PC-3 (cell line): Measurements from ENCODE around the gene UGGT1. TPM values are rescaled to one million over a fixed set of nuclear protein-coding genes. Genes with fewer than 3 reads are reported as not detected.

Source experiments
- ATAC-seq: fragments of 200-7000 bp; cut with Tn5 transposase; 2 replicates; pipeline ENCODE4 v1.9.1; 2020; ENCODE audit warnings: mild to moderate bottlenecking, moderate library complexity
- BruUV-seq: library from RNA; stranded (reverse); fragments of 400-500 nt; replicated peaks from 2 replicates; lab custom pipeline; 2021; lab: Mats Ljungman, UMichigan
- CTCF ChIA-PET: fragments of 300-600 bp; sonication (Branson Sonifier 250); formaldehyde crosslinking; loops from one replicate; lab custom pipeline; 2022; ENCODE audit warnings: antibody characterized with exemption; lab: Charles Lee
- POLR2A ChIA-PET: fragments of 300-600 bp; sonication (Branson Sonifier 250); formaldehyde crosslinking; loops from one replicate; lab custom pipeline; 2022; ENCODE audit warnings: antibody characterized with exemption; ENCODE audit not compliant: unreplicated experiment; lab: Charles Lee
- DNase-seq: peaks from one replicate; pipeline ENCODE4 v3.0.0-alpha.2; 2015
- H2AFZ ChIP-seq: fragments of 300-600 bp; sonication (generic); 2 replicates; pipeline ENCODE4 v1.6.0; 2016; ENCODE audit warnings: antibody characterized with exemption, low read length
- H3F3A ChIP-seq: fragments of 300-600 bp; sonication (generic); one replicate; pipeline ENCODE4 v1.6.0; 2017; ENCODE audit warnings: antibody characterized with exemption, low read length, control low read depth, mild to moderate bottlenecking; ENCODE audit not compliant: unreplicated experiment
- H3K27ac ChIP-seq: fragments of 300-600 bp; sonication (generic); 2 replicates; pipeline ENCODE4 v1.5.1; 2016; ENCODE audit warnings: mild to moderate bottlenecking, low read length
- H3K27me3 ChIP-seq: fragments of 300-600 bp; sonication (generic); 2 replicates; pipeline ENCODE4 v1.6.1; 2016; ENCODE audit warnings: low read length, mixed read lengths
- H3K36me3 ChIP-seq: fragments of 300-600 bp; sonication (generic); 2 replicates; pipeline ENCODE4 v1.6.1; 2016; ENCODE audit warnings: low read depth, mixed run types, low read length, mixed read lengths
- H3K4me1 ChIP-seq: fragments of 300-600 bp; sonication (generic); 2 replicates; pipeline ENCODE4 v1.5.1; 2016; ENCODE audit warnings: low read length; ENCODE audit not compliant: insufficient read depth
- H3K4me2 ChIP-seq: fragments of 300-600 bp; sonication (generic); 2 replicates; pipeline ENCODE4 v1.6.0; 2016; ENCODE audit warnings: low read length
- H3K4me3 ChIP-seq: fragments of 300-600 bp; sonication (generic); 2 replicates; pipeline ENCODE4 v1.5.1; 2016; ENCODE audit warnings: mild to moderate bottlenecking, low read length, mixed read lengths
- H3K79me2 ChIP-seq: fragments of 300-600 bp; sonication (generic); 2 replicates; pipeline ENCODE4 v1.6.1; 2017; ENCODE audit warnings: low read length, mixed read lengths
- H3K9ac ChIP-seq: fragments of 300-600 bp; sonication (generic); 2 replicates; pipeline ENCODE4 v1.6.0; 2016; ENCODE audit warnings: mild to moderate bottlenecking, low read length
- H3K9me2 ChIP-seq: fragments of 300-600 bp; sonication (generic); replicated peaks from 2 replicates; pipeline ENCODE4 v1.6.1; 2016; ENCODE audit warnings: mixed run types, low read length, mixed read lengths
- H3K9me3 ChIP-seq: fragments of 300-600 bp; sonication (generic); 2 replicates; pipeline ENCODE4 v1.6.1; 2016; ENCODE audit warnings: low read length, mixed read lengths
- H4K20me1 ChIP-seq: fragments of 300-600 bp; sonication (generic); 2 replicates; pipeline ENCODE4 v1.6.1; 2016; ENCODE audit warnings: low read length, mixed read lengths
- CTCF ChIP-seq: fragments of 300-600 bp; sonication (generic); conservative IDR thresholded peaks from 2 replicates; pipeline ENCODE4 v1.5.1; 2017; ENCODE audit warnings: antibody characterized with exemption, low read depth, mild to moderate bottlenecking, low read length
- EZH2 ChIP-seq: fragments of 300-600 bp; sonication (generic); IDR thresholded peaks from one replicate; pipeline ENCODE4 v1.6.1; 2017; ENCODE audit warnings: antibody characterized with exemption, mild to moderate bottlenecking, low read length; ENCODE audit not compliant: unreplicated experiment
- EZH2phosphoT487 ChIP-seq: fragments of 300-600 bp; sonication (generic); IDR thresholded peaks from 2 replicates; pipeline ENCODE4 v1.6.1; 2018; ENCODE audit warnings: mild to moderate bottlenecking, antibody characterized with exemption, low read length, borderline replicate concordance
- intact Hi-C: fragments of 100-400 bp; cut with micrococcal nuclease; formaldehyde crosslinking; loops from 2 replicates; pipeline ENCODE4 v1.9.0; 2023
- total RNA-seq: library from RNA; depleted of rRNA; stranded (reverse); fragments of >200 nt; gene quantifications from 2 replicates; pipeline ENCODE4 v1.2.3, GENCODE V29; 2014

The UGGT1 gene
- total RNA-seq, 1 experiment from 2014 or later = 59.9 TPM

DNA sequence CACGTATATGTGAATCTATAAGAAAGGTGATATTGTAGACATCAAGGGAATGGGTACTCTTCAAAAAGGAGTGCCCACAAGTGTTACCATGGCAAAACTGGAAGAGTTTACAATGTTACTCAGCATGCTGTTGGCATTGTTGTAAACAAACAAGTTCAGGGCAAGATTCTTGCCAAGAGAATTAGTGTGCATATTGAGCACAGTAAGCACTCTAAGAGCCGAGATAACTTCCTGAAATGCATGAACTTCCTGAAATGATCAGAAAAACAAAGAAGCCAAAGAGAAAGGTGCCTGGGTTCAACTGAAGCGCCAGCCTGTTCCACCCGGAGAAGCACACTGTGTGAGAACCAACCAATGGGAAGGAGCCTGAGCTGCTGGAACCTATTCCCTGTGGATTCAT lies 126.7 kb downstream of the UGGT1 start:
- peak; percentile 24; the same call in 1 of the 2 replicates for ATAC-seq
- no peaks in the 10 kb centered on the region for H3K9me3 ChIP-seq
- BruUV-seq = no TSS peak
- H3K27ac ChIP-seq = no peak overlapping the region
- no peaks in the 10 kb centered on the region for H4K20me1 ChIP-seq
- peaks cover 4% of the 10 kb centered on the region for H3K4me1 ChIP-seq
- CTCF ChIA-PET = no interaction called here
- no peaks in the 10 kb centered on the region for H3K9me2 ChIP-seq
- DNase-seq = peak; percentile 58
- no peaks in the 10 kb centered on the region for H3K27me3 ChIP-seq
- POLR2A ChIA-PET = no interaction called here
- TF ChIP-seq EZH2phosphoT487 = no peak
- TF ChIP-seq CTCF = no peak
- no peak for TF ChIP-seq EZH2
- H3F3A ChIP-seq = no peaks in the 10 kb centered on the region
- H3K79me2 ChIP-seq = no peaks in the 10 kb centered on the region
- intact Hi-C loops = no loop called here
- H3K9ac ChIP-seq = no peak overlapping the region
- H3K4me2 ChIP-seq = peak overlapping the region; percentile 56
- H3K4me3 ChIP-seq = no peak overlapping the region
- H3K36me3 ChIP-seq = no peaks in the 10 kb centered on the region
- peak overlapping the region; percentile 50; the same call in 1 of the 2 replicates for H2AFZ ChIP-seq

- H3K4me1 ChIP-seq = peaks cover 4% of the 10 kb centered on the region
- no peak overlapping the region for H3K4me2 ChIP-seq
- H2AFZ ChIP-seq = no peak overlapping the region
- no peaks in the 10 kb centered on the region for H3K36me3 ChIP-seq
- BruUV-seq = no TSS peak
- DNase-seq = no peak
- H3F3A ChIP-seq = no peaks in the 10 kb centered on the region
- ATAC-seq = no peak
- H3K27me3 ChIP-seq = no peaks in the 10 kb centered on the region
- POLR2A ChIA-PET = no interaction called here
- no peak overlapping the region for H3K9ac ChIP-seq
- H3K4me3 ChIP-seq = no peak overlapping the region
- no peak overlapping the region for H3K27ac ChIP-seq
- TF ChIP-seq CTCF = no peak
- TF ChIP-seq EZH2 = no peak
- TF ChIP-seq EZH2phosphoT487 = no peak
- no peaks in the 10 kb centered on the region for H3K79me2 ChIP-seq
- CTCF ChIA-PET = no interaction called here
- no peaks in the 10 kb centered on the region for H3K9me2 ChIP-seq
- no peaks in the 10 kb centered on the region for H3K9me3 ChIP-seq
- intact Hi-C loops = no loop called here
- H4K20me1 ChIP-seq = no peaks in the 10 kb centered on the region
Observed at GRCh38 chr2:128219891-128220290, 128.9 kb downstream of the UGGT1 start.

DNA sequence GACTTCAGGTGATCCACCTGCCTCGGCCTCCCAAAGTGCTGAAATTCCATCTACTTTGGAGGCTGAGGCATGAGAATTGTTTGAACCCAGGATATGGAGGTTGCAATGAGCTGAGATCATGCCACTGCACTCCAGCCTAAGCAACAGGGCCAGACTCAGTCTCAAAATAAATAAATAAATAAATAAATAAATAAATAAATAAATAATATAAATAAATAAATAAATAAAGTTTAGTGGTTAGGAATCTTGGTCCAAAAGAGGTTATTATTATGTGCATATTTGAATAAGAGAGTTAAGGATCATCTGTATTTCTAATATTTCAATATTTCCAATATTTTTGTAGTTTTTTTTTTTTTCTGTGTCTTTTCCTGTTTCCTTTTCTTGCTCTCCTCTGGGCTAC lies 136.9 kb downstream of the UGGT1 start:
- H2AFZ ChIP-seq = no peak overlapping the region
- ATAC-seq (no peak), DNase-seq (no peak)
- H3K4me2 ChIP-seq = no peak overlapping the region
- no peaks in the 10 kb centered on the region for H3K36me3 ChIP-seq
- H3K9me3 ChIP-seq = no peaks in the 10 kb centered on the region
- no peaks in the 10 kb centered on the region for H3K27me3 ChIP-seq
- H3K4me1 ChIP-seq = peaks cover 9% of the 10 kb centered on the region
- ChIA-PET CTCF (interaction anchor here (0.8 kb wide), 1 partner anchor 10 kb away, joined by 4 read pairs; no protein-coding TSS in a partner anchor), POLR2A (no interaction called here)
- no peak overlapping the region for H3K27ac ChIP-seq
- H3F3A ChIP-seq = no peaks in the 10 kb centered on the region
- H3K4me3 ChIP-seq = no peak overlapping the region
- H3K79me2 ChIP-seq = no peaks in the 10 kb centered on the region
- H3K9ac ChIP-seq = no peak overlapping the region
- intact Hi-C loops = no loop called here
- no peak for TF ChIP-seq EZH2phosphoT487
- no peak for TF ChIP-seq CTCF
- TF ChIP-seq EZH2 = no peak
- no TSS peak for BruUV-seq
- no peaks in the 10 kb centered on the region for H3K9me2 ChIP-seq
- H4K20me1 ChIP-seq = no peaks in the 10 kb centered on the region
